ENCODE results near the gene DNAH14. TPM values are rescaled to one million over a fixed set of nuclear protein-coding genes. Genes with fewer than 3 reads are reported as not detected.

DNAH14 gene
- total and polyA plus RNA-seq, 9 of the 15 experiments (the other 6 are each of a cell fraction or from before 2014, with no cell fraction given): 58.4 to 142 (median 98.4) TPM

DNA sequence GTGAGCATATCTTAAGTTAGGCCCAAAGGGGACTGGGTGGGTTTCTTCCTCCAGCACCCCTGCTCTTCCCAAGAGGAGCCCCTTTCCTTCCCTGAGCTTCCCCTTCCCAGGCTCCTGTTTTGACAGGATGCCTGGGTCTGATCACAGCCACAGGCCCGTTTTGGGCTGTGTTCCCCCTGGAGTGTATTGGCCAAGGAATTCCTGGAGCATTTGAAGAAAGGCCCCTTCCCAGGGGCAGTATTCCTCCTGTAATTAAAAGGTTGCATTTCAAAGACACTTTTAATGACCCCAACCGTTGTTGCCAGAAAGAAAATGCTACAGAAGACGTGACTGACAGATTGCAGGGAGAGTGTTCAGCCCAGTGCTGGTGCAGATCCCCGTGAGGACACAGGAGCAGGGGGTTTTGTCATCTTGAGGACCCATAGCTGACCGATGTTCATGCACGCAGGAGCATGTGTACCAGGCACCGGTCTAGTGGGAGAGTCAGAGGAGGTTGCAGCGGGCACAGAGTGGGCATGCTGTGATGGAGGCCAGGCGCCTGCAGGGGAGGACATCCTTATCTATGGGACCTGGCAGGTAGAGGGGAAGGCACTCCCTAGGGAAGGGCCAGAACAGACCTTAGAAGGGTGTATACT is 517.6 kb downstream of the DNAH14 start:
- Histone ChIP-seq H3K27ac (ENCODE audit: extremely low read depth, low read depth, low read length) (no peak overlapping the region), H3K36me3 (ENCODE audit: control insufficient read depth, insufficient read depth, low read length) (no peaks in the 10 kb centered on the region), H3K79me2 (ENCODE audit: control insufficient read depth, insufficient read depth, low read length) (no peaks in the 10 kb centered on the region), H3K4me2 (ENCODE audit: insufficient read depth, low read length) (no peak overlapping the region), H3K9me3 (replicated peaks; ENCODE audit: control insufficient read depth, insufficient read depth, low read depth, low read length) (no peaks in the 10 kb centered on the region), H4K20me1 (replicated peaks; ENCODE audit: control insufficient read depth, insufficient read depth, low read length) (no peaks in the 10 kb centered on the region), H2AFZ (ENCODE audit: low read depth, low read length) (0 out of 2 replicates have a peak overlapping the region, but pooled peaks have one; percentile 11), H3K9ac (ENCODE audit: insufficient read depth in 1 of 2, low read depth in 2 of 2, low read length in 2 of 2) (peak overlapping the region in 1 of 2 experiments; percentile 49; a peak in 1 of 4 replicates), H3K4me1 (replicated peaks in 1 of 2; ENCODE audit: control insufficient read depth in 2 of 2, insufficient read depth in 2 of 2, low read length in 2 of 2) (peaks cover 26 to 27% of the 10 kb centered on the region in 2 experiments), H3K9me1 (ENCODE audit: control insufficient read depth, insufficient read depth, low read length) (no peaks in the 10 kb centered on the region), H3K4me3 (no peak overlapping the region), H3K27me3 (ENCODE audit: control insufficient read depth in 2 of 2, insufficient read depth in 2 of 2, low read length in 2 of 2) (no peaks in the 10 kb centered on the region)
- BruUV-seq (replicated peaks): no TSS peak
- TF ChIP-seq HNRNPK (IDR thresholded peaks at IDR 0.05; ENCODE audit: low read depth, low read length, poor library complexity, severe bottlenecking) (no peak), ZNF133 (CRISPR knock-in tag; IDR thresholded peaks at IDR 0.05) (no peak), STAT5A (IDR thresholded peaks at IDR 0.05; ENCODE audit: borderline replicate concordance, low read length) (no peak), FOXK2 (conservative IDR thresholded peaks at IDR 0.05 in 1 of 2, IDR thresholded peaks at IDR 0.05 in 1 of 2; ENCODE audit: low read depth in 2 of 2) (no peak), NELFE (IDR thresholded peaks at IDR 0.05; ENCODE audit: insufficient read depth, insufficient read length) (no peak), MYC (IDR thresholded peaks at IDR 0.05; ENCODE audit: low read depth, low read length) (no peak), MYC (CRISPR knock-in tag; IDR thresholded peaks at IDR 0.05; ENCODE audit: borderline replicate concordance, low read depth) (no peak), ZNF583 (CRISPR knock-in tag; IDR thresholded peaks at IDR 0.05) (no peak), TAF7 (tag; IDR thresholded peaks at IDR 0.05) (no peak), ZFP36 (IDR thresholded peaks at IDR 0.05; ENCODE audit: low read depth, low read length, partially characterized antibody) (no peak), BRD4 (IDR thresholded peaks at IDR 0.05) (no peak), LCOR (CRISPR knock-in tag; IDR thresholded peaks at IDR 0.05) (no peak), SNRNP70 (optimal IDR thresholded peaks at IDR 0.05; ENCODE audit: low read depth, low read length) (no peak), ZNF668 (CRISPR knock-in tag; IDR thresholded peaks at IDR 0.05) (no peak), NEUROD1 (IDR thresholded peaks at IDR 0.05; ENCODE audit: borderline replicate concordance, low read depth, low read length, partially characterized antibody) (no peak)
- TF ChIP-seq, protein P1, sequence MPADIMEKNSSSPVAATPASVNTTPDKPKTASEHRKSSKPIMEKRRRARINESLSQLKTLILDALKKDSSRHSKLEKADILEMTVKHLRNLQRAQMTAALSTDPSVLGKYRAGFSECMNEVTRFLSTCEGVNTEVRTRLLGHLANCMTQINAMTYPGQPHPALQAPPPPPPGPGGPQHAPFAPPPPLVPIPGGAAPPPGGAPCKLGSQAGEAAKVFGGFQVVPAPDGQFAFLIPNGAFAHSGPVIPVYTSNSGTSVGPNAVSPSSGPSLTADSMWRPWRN (IDR thresholded peaks at IDR 0.05; ENCODE audit: low read depth): no peak
- TF ChIP-seq, protein P2, sequence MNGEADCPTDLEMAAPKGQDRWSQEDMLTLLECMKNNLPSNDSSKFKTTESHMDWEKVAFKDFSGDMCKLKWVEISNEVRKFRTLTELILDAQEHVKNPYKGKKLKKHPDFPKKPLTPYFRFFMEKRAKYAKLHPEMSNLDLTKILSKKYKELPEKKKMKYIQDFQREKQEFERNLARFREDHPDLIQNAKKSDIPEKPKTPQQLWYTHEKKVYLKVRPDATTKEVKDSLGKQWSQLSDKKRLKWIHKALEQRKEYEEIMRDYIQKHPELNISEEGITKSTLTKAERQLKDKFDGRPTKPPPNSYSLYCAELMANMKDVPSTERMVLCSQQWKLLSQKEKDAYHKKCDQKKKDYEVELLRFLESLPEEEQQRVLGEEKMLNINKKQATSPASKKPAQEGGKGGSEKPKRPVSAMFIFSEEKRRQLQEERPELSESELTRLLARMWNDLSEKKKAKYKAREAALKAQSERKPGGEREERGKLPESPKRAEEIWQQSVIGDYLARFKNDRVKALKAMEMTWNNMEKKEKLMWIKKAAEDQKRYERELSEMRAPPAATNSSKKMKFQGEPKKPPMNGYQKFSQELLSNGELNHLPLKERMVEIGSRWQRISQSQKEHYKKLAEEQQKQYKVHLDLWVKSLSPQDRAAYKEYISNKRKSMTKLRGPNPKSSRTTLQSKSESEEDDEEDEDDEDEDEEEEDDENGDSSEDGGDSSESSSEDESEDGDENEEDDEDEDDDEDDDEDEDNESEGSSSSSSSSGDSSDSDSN (IDR thresholded peaks at IDR 0.05; ENCODE audit: borderline replicate concordance in 1 of 2, low read depth in 2 of 2, low read length in 2 of 2): no peak
- TF ChIP-seq, protein P3, sequence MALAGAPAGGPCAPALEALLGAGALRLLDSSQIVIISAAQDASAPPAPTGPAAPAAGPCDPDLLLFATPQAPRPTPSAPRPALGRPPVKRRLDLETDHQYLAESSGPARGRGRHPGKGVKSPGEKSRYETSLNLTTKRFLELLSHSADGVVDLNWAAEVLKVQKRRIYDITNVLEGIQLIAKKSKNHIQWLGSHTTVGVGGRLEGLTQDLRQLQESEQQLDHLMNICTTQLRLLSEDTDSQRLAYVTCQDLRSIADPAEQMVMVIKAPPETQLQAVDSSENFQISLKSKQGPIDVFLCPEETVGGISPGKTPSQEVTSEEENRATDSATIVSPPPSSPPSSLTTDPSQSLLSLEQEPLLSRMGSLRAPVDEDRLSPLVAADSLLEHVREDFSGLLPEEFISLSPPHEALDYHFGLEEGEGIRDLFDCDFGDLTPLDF (CRISPR knock-in tag; IDR thresholded peaks at IDR 0.05): no peak
- DNase-seq (ENCODE audit: extremely low read depth in 1 of 4, low spot score in 3 of 4): no peak
- WGBS (ENCODE audit: insufficient coverage, low coverage, missing lambda C conversion rate): 72% methylated on average over 9 of the region's 9 CpGs
- ChIA-PET POLR2A (interaction anchor here (0.6 to 2.7 kb wide), 4 partner anchors 14 to 1369 kb away, joined by 3 to 16 read pairs (median 3); partner anchors contain the start of gene LBR), CTCF (ENCODE audit: low intra/inter-chr PET ratio) (no interaction called here)
- no peak for ATAC-seq
- intact Hi-C loops (cut with micrococcal nuclease): loop anchor here (5.0 kb wide), 1 partner anchor 860 kb away; the partner anchor contains the start of gene LIN9
- no peak for FAIRE-seq
- in situ Hi-C loops (cut with MboI): no loop called here

Measured in K562 (cell line).